BJ (cell line): ENCODE results near the gene RNF150. TPM values are rescaled to one million over a fixed set of nuclear protein-coding genes. Genes with fewer than 3 reads are reported as not detected.

Experiments used
- CTCF ChIA-PET: fragments of 350-600 bp; formaldehyde crosslinking; extraction: SDS; loops from one replicate; lab custom pipeline; 2021; ENCODE audit warnings: antibody characterized with exemption, inconsistent platforms; lab: Yijun Ruan, JAX
- POLR2A ChIA-PET: fragments of 300-600 bp; sonication (Branson Sonifier 250); formaldehyde crosslinking; extraction: SDS; loops from one replicate; lab custom pipeline; 2021; ENCODE audit warnings: antibody characterized with exemption; lab: Charles Lee
- DNase-seq: peaks from one replicate; pipeline ENCODE4 v3.0.0-alpha.2; 2011; ENCODE audit warnings: low read depth
- H3K27me3 ChIP-seq: 2 replicates; pipeline ENCODE4 v1.6.0; 2011; ENCODE audit warnings: low read length; ENCODE audit not compliant: control insufficient read depth, insufficient read depth
- H3K36me3 ChIP-seq: 2 replicates; pipeline ENCODE4 v1.5.1; 2011; ENCODE audit warnings: low read length; ENCODE audit not compliant: control insufficient read depth, insufficient read depth
- H3K4me3 ChIP-seq: 2 replicates; pipeline ENCODE4 v1.5.1; 2011; ENCODE audit warnings: low read depth, mild to moderate bottlenecking, control low read depth, low read length
- polyA plus RNA-seq: library from polyadenylated mRNA; depleted of rRNA; stranded (reverse); fragments of >200 nt; gene quantifications from 2 replicates; pipeline ENCODE4 v1.2.3, GENCODE V29; 2011
- TF ChIP-seq, protein P1 (sequence below): IDR thresholded peaks from 2 replicates; pipeline ENCODE4 v1.5.1; 2011; ENCODE audit warnings: low read depth, mild to moderate bottlenecking, control low read depth, inconsistent platforms, low read length, moderate library complexity; ENCODE audit not compliant: insufficient read depth

RNF150 gene
- polyA plus RNA-seq, 1 experiment, result 47.7 TPM

DNA sequence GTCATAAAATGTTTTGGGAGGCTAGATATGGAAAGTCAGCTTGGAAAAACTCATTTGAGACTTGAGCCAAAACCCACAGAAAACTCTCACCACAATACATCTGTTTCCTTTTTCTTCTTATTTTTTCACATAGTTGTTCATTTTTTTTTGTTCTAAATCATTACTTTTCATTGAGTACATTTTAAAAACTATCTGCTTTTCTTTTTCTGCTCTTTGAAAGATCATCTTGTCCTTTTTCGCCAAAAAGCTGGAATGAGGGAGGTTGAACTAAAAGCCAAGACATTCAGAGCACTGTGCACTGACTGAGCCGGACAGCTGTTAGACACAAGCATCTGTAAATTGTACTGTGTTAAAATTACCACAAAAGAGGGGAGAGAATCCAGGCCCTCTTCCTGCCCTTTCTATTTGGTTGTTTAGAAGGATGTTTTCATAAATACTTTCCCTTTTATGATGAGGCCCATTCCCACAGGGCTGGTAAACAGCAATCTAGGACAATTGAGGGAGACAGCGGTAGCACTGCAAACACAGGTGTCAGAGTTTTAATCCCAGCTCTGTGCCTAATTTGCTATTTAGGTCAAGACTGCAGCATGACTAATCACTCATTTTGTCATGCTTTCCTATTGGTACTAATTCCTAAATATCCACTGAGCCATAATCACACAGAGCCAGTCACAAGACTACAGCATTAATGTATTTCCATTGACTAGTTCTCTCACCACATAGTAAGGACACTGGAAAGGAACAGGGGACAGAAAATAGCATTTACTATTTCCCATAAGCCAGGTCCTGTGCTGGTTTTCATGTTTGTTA, 7.3 kb upstream of the RNF150 start:
- no peak overlapping the region for H3K4me3 ChIP-seq
- TF ChIP-seq, protein P1, sequence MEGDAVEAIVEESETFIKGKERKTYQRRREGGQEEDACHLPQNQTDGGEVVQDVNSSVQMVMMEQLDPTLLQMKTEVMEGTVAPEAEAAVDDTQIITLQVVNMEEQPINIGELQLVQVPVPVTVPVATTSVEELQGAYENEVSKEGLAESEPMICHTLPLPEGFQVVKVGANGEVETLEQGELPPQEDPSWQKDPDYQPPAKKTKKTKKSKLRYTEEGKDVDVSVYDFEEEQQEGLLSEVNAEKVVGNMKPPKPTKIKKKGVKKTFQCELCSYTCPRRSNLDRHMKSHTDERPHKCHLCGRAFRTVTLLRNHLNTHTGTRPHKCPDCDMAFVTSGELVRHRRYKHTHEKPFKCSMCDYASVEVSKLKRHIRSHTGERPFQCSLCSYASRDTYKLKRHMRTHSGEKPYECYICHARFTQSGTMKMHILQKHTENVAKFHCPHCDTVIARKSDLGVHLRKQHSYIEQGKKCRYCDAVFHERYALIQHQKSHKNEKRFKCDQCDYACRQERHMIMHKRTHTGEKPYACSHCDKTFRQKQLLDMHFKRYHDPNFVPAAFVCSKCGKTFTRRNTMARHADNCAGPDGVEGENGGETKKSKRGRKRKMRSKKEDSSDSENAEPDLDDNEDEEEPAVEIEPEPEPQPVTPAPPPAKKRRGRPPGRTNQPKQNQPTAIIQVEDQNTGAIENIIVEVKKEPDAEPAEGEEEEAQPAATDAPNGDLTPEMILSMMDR, result no peak
- CTCF ChIA-PET, result interaction anchor here (0.7 to 0.9 kb wide), 4 partner anchors 143 to 282 kb away, joined by 3 read pairs; no protein-coding TSS in a partner anchor
- POLR2A ChIA-PET, result interaction anchor here (0.7 kb wide), 1 partner anchor 469 kb away, joined by 6 read pairs; no protein-coding TSS in a partner anchor
- DNase-seq, result peak; percentile 19
- H3K27me3 ChIP-seq, result no peaks in the 10 kb centered on the region
- no peaks in the 10 kb centered on the region for H3K36me3 ChIP-seq

DNA sequence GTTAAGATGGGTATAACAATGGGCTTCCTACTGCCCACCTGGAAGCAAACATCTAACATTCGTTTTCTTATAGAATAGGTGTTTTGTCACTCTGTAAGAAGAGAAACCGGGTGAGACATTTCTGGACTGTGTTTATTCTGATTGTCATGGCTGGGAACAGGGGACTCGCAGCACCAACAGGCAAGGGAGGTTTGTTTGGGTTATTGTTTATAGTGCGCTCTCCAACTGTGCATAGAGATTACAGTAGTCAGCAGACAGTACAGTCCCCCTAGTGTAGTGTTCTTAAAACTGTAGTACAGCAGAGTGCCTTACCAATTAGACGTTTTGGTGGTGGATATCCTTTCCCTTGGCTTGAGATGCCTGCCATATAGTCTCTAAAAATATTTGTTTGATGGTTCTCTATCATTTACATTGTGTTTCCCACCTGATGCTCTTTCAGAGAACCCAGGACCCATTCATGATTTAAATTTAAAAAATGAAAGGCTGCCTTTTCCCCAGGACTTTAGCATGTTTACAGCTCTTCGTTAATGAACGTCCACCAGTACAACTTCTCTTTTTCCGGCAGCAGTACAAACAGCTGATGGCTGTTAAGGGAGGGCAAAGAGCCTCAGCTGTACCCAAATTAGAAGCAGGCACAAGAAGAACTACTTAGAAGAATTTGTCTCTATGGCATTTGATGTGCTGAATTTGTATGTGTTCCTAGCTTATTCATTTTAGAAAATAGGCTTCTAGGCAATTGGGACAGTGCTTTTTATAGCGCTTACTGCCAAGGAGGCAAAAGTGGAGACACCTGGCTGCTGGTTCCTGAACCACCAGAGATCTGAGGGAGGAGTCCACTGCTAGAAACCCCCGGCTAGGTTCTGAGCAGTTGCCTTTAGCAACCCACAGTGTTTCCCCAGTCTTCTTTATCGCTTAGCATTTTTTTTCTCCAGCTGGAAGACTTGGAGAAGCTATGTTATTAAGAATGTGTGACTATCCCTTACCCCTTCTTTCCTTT, 1.0 kb upstream of the RNF150 start:
- ChIA-PET CTCF (interaction anchor here (0.6 to 5.8 kb wide), 54 partner anchors 9 to 1699 kb away, joined by 3 to 88 read pairs (median 4); no protein-coding TSS in a partner anchor), POLR2A (no interaction called here)
- TF ChIP-seq, protein P1, result peak; percentile 40
- H3K36me3 ChIP-seq, result no peaks in the 10 kb centered on the region
- H3K27me3 ChIP-seq, result no peaks in the 10 kb centered on the region
- H3K4me3 ChIP-seq, result no peak overlapping the region
- no peak for DNase-seq

DNA sequence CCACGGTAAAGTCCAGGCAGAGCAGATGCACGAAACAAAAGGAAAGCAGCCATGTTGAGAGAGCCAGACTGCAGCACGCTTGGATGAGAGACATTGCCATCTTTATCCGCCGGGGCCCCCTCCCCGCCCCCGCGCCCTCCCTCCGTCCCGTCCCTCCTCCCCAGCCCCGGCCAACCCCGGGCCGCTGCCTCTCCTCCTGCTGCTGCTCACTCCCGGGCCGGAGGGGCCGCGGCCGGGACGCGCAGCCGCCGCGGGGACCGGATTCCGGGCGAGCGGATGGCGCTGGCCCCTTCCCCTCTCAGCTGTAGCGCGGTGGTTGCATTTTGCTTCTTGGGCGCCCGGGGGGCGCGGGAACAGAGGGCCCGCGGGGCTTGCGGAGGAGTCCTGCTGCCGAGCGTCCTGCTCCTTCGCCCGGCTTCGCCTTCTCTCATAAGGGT, 542 bp downstream of the RNF150 start:
- Histone ChIP-seq H3K27me3 (no peaks in the 10 kb centered on the region), H3K36me3 (no peaks in the 10 kb centered on the region), H3K4me3 (peak overlapping the region; percentile 97)
- ChIA-PET CTCF (interaction anchor here (0.7 to 5.8 kb wide), 43 partner anchors 9 to 525 kb away, joined by 3 to 88 read pairs (median 5); no protein-coding TSS in a partner anchor), POLR2A (interaction anchor here (0.7 kb wide), 2 partner anchors 239 to 256 kb away, joined by 5 to 12 read pairs; no protein-coding TSS in a partner anchor)
- TF ChIP-seq, protein P1, result no peak
- DNase-seq, result no peak

DNA sequence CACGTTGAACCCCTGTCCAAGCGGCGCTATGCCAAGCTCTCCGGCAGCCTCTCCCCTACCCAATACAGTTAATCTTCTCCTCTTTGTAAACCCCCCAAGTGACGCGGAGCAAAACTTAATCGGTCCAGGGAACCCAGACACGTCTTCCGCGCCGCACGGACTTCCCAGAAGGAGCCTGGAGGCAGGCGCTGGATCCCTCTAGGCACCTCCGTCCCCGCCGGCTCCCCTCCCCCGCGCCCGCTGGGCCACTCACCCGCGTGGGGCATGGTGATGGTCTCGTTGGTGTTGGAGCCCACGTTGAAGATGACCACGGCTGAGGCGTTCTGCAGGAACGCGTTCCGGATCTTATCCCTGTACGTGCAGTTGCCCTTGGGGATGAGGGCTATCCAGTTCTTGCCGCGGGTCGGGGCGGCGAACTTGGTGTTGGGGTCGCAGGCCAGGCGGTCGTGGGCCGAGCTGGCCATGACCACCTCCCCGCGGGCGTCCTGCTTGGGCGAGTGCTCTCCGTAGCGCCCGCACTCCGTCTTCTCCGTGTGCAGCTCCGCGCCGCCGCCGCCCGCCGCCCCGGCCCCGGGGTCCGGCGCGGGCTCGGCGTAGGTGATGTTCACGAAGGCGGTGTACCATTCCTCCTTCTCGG, 1.1 kb downstream of the RNF150 start:
- TF ChIP-seq, protein P1, result no peak
- ChIA-PET POLR2A (interaction anchor here (0.7 kb wide), 1 partner anchor 238 kb away, joined by 5 read pairs; no protein-coding TSS in a partner anchor), CTCF (interaction anchor here (0.8 to 5.8 kb wide), 17 partner anchors 9 to 279 kb away, joined by 3 to 88 read pairs (median 5); no protein-coding TSS in a partner anchor)
- no peak for DNase-seq
- Histone ChIP-seq H3K4me3 (peak overlapping the region; percentile 97), H3K36me3 (no peaks in the 10 kb centered on the region), H3K27me3 (no peaks in the 10 kb centered on the region)
